ENCODE data around the gene PUM2.

Gene PUM2

GRCh38 chr2:20302019-20302418 is 48.6 kb downstream of the PUM2 start:
- Histone ChIP-seq H3K27ac (ENCODE audit: low read length) (no peak overlapping the region), H3K9me3 (ENCODE audit: insufficient read depth, low read depth, low read length) (no peaks in the 10 kb centered on the region), H3K9ac (ENCODE audit: low read depth, low read length) (no peak overlapping the region), H3K27me3 (ENCODE audit: insufficient read depth, low read length) (no peaks in the 10 kb centered on the region), H3K4me1 (ENCODE audit: insufficient read depth, low read length) (peaks cover 2% of the 10 kb centered on the region; the same call in 1 of the 2 replicates), H3K4me3 (ENCODE audit: low read length) (no peak overlapping the region), H3K36me3 (ENCODE audit: insufficient read depth, low read depth, low read length) (peaks cover 90% of the 10 kb centered on the region)

GRCh38 chr2:20300656-20301055 is 50.0 kb downstream of the PUM2 start:
- Histone ChIP-seq H3K27me3 (ENCODE audit: insufficient read depth, low read length) (no peaks in the 10 kb centered on the region), H3K36me3 (ENCODE audit: insufficient read depth, low read depth, low read length) (peaks cover 90% of the 10 kb centered on the region), H3K9ac (ENCODE audit: low read depth, low read length) (no peak overlapping the region), H3K27ac (ENCODE audit: low read length) (no peak overlapping the region), H3K4me1 (ENCODE audit: insufficient read depth, low read length) (peaks cover 2% of the 10 kb centered on the region; the same call in 1 of the 2 replicates), H3K9me3 (ENCODE audit: insufficient read depth, low read depth, low read length) (no peaks in the 10 kb centered on the region), H3K4me3 (ENCODE audit: low read length) (no peak overlapping the region)

GRCh38 chr2:20299113-20299512 is 51.5 kb downstream of the PUM2 start:
- Histone ChIP-seq H3K9me3 (ENCODE audit: insufficient read depth, low read depth, low read length) (no peaks in the 10 kb centered on the region), H3K4me3 (ENCODE audit: low read length) (no peak overlapping the region), H3K27ac (ENCODE audit: low read length) (no peak overlapping the region), H3K27me3 (ENCODE audit: insufficient read depth, low read length) (no peaks in the 10 kb centered on the region), H3K9ac (ENCODE audit: low read depth, low read length) (no peak overlapping the region), H3K36me3 (ENCODE audit: insufficient read depth, low read depth, low read length) (peaks cover 95% of the 10 kb centered on the region), H3K4me1 (ENCODE audit: insufficient read depth, low read length) (peaks cover 2% of the 10 kb centered on the region; the same call in 1 of the 2 replicates)

GRCh38 chr2:20294231-20294630 is 56.4 kb downstream of the PUM2 start:
- peaks cover 3% of the 10 kb centered on the region; the same call in 1 of the 2 replicates for H3K4me1 ChIP-seq (ENCODE audit: insufficient read depth, low read length)
- H3K9ac ChIP-seq (ENCODE audit: low read depth, low read length), result no peak overlapping the region
- H3K27me3 ChIP-seq (ENCODE audit: insufficient read depth, low read length), result no peaks in the 10 kb centered on the region
- no peaks in the 10 kb centered on the region for H3K9me3 ChIP-seq (ENCODE audit: insufficient read depth, low read depth, low read length)
- H3K27ac ChIP-seq (ENCODE audit: low read length), result no peak overlapping the region
- H3K36me3 ChIP-seq (ENCODE audit: insufficient read depth, low read depth, low read length), result peaks cover 85% of the 10 kb centered on the region
- no peak overlapping the region for H3K4me3 ChIP-seq (ENCODE audit: low read length)

- Histone ChIP-seq H3K9ac (ENCODE audit: low read depth, low read length) (no peak overlapping the region), H3K36me3 (ENCODE audit: insufficient read depth, low read depth, low read length) (peaks cover 85% of the 10 kb centered on the region), H3K27me3 (ENCODE audit: insufficient read depth, low read length) (no peaks in the 10 kb centered on the region), H3K4me3 (ENCODE audit: low read length) (no peak overlapping the region), H3K4me1 (ENCODE audit: insufficient read depth, low read length) (peaks cover 3% of the 10 kb centered on the region; the same call in 1 of the 2 replicates), H3K27ac (ENCODE audit: low read length) (no peak overlapping the region), H3K9me3 (ENCODE audit: insufficient read depth, low read depth, low read length) (no peaks in the 10 kb centered on the region)
These were observed 57.7 kb downstream of the PUM2 start for GRCh38 chr2:20292984-20293383.

GRCh38 chr2:20291846-20292408 is 58.7 kb downstream of the PUM2 start:
- no peak overlapping the region for H3K27ac ChIP-seq (ENCODE audit: low read length)
- peaks cover 3% of the 10 kb centered on the region; the same call in 1 of the 2 replicates for H3K4me1 ChIP-seq (ENCODE audit: insufficient read depth, low read length)
- H3K27me3 ChIP-seq (ENCODE audit: insufficient read depth, low read length), result no peaks in the 10 kb centered on the region
- H3K4me3 ChIP-seq (ENCODE audit: low read length), result no peak overlapping the region
- no peaks in the 10 kb centered on the region for H3K9me3 ChIP-seq (ENCODE audit: insufficient read depth, low read depth, low read length)
- H3K9ac ChIP-seq (ENCODE audit: low read depth, low read length), result no peak overlapping the region
- peaks cover 85% of the 10 kb centered on the region for H3K36me3 ChIP-seq (ENCODE audit: insufficient read depth, low read depth, low read length)

GRCh38 chr2:20291106-20291564 is 59.5 kb downstream of the PUM2 start:
- Histone ChIP-seq H3K9me3 (ENCODE audit: insufficient read depth, low read depth, low read length) (no peaks in the 10 kb centered on the region), H3K27me3 (ENCODE audit: insufficient read depth, low read length) (no peaks in the 10 kb centered on the region), H3K27ac (ENCODE audit: low read length) (no peak overlapping the region), H3K4me3 (ENCODE audit: low read length) (no peak overlapping the region), H3K4me1 (ENCODE audit: insufficient read depth, low read length) (peaks cover 3% of the 10 kb centered on the region; the same call in 1 of the 2 replicates), H3K36me3 (ENCODE audit: insufficient read depth, low read depth, low read length) (peaks cover 85% of the 10 kb centered on the region), H3K9ac (ENCODE audit: low read depth, low read length) (no peak overlapping the region)

GRCh38 chr2:20288642-20289340 is 61.9 kb downstream of the PUM2 start:
- H3K4me1 ChIP-seq (ENCODE audit: insufficient read depth, low read length), result peaks cover 3% of the 10 kb centered on the region; the same call in 1 of the 2 replicates
- no peak overlapping the region for H3K9ac ChIP-seq (ENCODE audit: low read depth, low read length)
- H3K27ac ChIP-seq (ENCODE audit: low read length), result no peak overlapping the region
- H3K9me3 ChIP-seq (ENCODE audit: insufficient read depth, low read depth, low read length), result no peaks in the 10 kb centered on the region
- H3K36me3 ChIP-seq (ENCODE audit: insufficient read depth, low read depth, low read length), result peaks cover 85% of the 10 kb centered on the region
- no peaks in the 10 kb centered on the region for H3K27me3 ChIP-seq (ENCODE audit: insufficient read depth, low read length)
- H3K4me3 ChIP-seq (ENCODE audit: low read length), result no peak overlapping the region

GRCh38 chr2:20282916-20283592 is 67.6 kb downstream of the PUM2 start:
- Histone ChIP-seq H3K4me3 (ENCODE audit: low read length) (no peak overlapping the region), H3K9me3 (ENCODE audit: insufficient read depth, low read depth, low read length) (no peaks in the 10 kb centered on the region), H3K9ac (ENCODE audit: low read depth, low read length) (no peak overlapping the region), H3K27ac (ENCODE audit: low read length) (no peak overlapping the region), H3K36me3 (ENCODE audit: insufficient read depth, low read depth, low read length) (peaks cover 99% of the 10 kb centered on the region), H3K4me1 (ENCODE audit: insufficient read depth, low read length) (no peaks in the 10 kb centered on the region), H3K27me3 (ENCODE audit: insufficient read depth, low read length) (no peaks in the 10 kb centered on the region)

GRCh38 chr2:20281876-20282275 is 68.8 kb downstream of the PUM2 start:
- Histone ChIP-seq H3K27ac (ENCODE audit: low read length) (no peak overlapping the region), H3K9me3 (ENCODE audit: insufficient read depth, low read depth, low read length) (no peaks in the 10 kb centered on the region)

GRCh38 chr2:20273042-20273441 is 77.6 kb downstream of the PUM2 start:
- Histone ChIP-seq H3K4me1 (ENCODE audit: insufficient read depth, low read length) (no peaks in the 10 kb centered on the region), H3K4me3 (ENCODE audit: low read length) (no peak overlapping the region), H3K27me3 (ENCODE audit: insufficient read depth, low read length) (no peaks in the 10 kb centered on the region), H3K36me3 (ENCODE audit: insufficient read depth, low read depth, low read length) (peaks cover 63% of the 10 kb centered on the region), H3K9me3 (ENCODE audit: insufficient read depth, low read depth, low read length) (no peaks in the 10 kb centered on the region), H3K9ac (ENCODE audit: low read depth, low read length) (no peak overlapping the region), H3K27ac (ENCODE audit: low read length) (no peak overlapping the region)

More at GRCh38 chr2:20281876-20282275, 68.8 kb downstream of the PUM2 start:
- peaks cover 97% of the 10 kb centered on the region for H3K36me3 ChIP-seq (ENCODE audit: insufficient read depth, low read depth, low read length)
- H3K4me3 ChIP-seq (ENCODE audit: low read length), result no peak overlapping the region
- no peak overlapping the region for H3K9ac ChIP-seq (ENCODE audit: low read depth, low read length)
- no peaks in the 10 kb centered on the region for H3K4me1 ChIP-seq (ENCODE audit: insufficient read depth, low read length)
- no peaks in the 10 kb centered on the region for H3K27me3 ChIP-seq (ENCODE audit: insufficient read depth, low read length)
